Measurements from ENCODE around the gene DHTKD1.
A peak's percentile ranks its signal among the peaks of the same experiment; 100 is the strongest.
"Not testable (repeated sequence)": the region's sequence is repeated elsewhere in the genome, so short reads cannot be mapped to it uniquely, and the experiment has no call there.

Gene DHTKD1

GRCh38 chr10:12067336-12067735 is 1.4 kb upstream of the DHTKD1 start:
- FAIRE-seq (peak; percentile 95), DNase-seq (ENCODE audit: low spot score) (peak; percentile 97)

- not testable (repeated sequence) for FAIRE-seq; DNase-seq (ENCODE audit: low spot score)
These were observed 2.7 kb downstream of the DHTKD1 start for GRCh38 chr10:12071441-12071840.

- DNase-seq (ENCODE audit: low spot score) (no peak), FAIRE-seq (no peak)
These were observed 4.8 kb downstream of the DHTKD1 start for GRCh38 chr10:12073526-12073925.

- DNase-seq (ENCODE audit: low spot score) (no peak), FAIRE-seq (no peak)
These were observed 8.9 kb downstream of the DHTKD1 start for GRCh38 chr10:12077580-12078180.

GRCh38 chr10:12081470-12081869 is 12.7 kb downstream of the DHTKD1 start:
- DNase-seq (ENCODE audit: low spot score) = no peak
- FAIRE-seq = no peak

DNA sequence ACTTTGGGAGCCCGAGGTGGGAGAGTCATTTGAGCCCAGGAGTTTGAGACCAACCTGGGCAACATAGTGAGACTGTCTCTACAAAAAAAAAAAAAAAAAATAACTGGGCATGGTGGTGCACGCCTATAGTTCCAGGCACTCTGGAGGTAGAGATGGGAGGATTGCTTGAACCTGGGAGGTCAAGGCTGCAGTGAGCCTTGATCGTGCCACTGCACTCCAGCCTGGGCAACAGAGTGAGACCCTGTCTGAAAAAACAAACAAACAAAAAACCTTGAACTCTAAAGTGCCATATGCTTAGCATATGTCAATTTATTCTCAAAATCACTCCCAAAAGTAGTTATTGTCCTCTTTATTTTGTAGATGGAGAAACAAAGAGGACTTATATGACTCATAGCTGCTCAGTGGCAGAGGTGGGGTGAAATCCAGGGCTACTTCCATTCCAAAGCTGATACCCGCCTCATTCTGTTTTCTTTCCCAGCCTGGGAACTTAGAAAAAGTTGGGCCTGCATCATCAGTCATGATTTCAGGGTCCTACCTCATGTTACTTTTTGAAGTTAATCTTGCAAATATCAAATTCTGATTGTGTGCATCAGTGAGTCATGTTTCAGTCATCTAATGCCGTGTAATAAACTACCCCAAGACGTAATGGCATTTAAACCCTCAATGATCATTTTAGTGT is 13.3 kb downstream of the DHTKD1 start:
- FAIRE-seq (no peak), DNase-seq (ENCODE audit: low spot score) (no peak)

- no peak for FAIRE-seq
- DNase-seq (ENCODE audit: low spot score) = no peak
These were observed 20.2 kb downstream of the DHTKD1 start for GRCh38 chr10:12088919-12089318.

DNA sequence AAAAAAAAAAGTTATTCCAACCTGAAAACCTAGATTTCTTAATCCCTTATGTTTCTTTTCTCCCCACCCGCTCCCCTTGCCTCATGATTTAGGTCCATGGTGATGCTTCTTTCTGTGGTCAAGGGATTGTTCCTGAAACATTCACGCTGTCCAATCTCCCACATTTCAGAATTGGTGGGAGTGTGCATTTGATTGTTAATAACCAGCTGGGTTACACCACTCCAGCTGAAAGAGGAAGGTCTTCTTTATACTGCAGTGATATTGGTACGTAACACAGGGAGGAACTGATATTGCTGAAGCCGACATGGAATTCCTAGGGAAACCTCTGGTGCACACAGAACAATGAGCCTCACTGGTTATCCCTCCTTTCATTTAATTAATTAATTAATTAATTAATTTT is 22.7 kb downstream of the DHTKD1 start:
- FAIRE-seq (no peak), DNase-seq (ENCODE audit: low spot score) (no peak)

GRCh38 chr10:12097361-12097760 is 28.6 kb downstream of the DHTKD1 start:
- DNase-seq (ENCODE audit: low spot score); FAIRE-seq: not testable (repeated sequence)

GRCh38 chr10:12097791-12098190 is 29.0 kb downstream of the DHTKD1 start:
- FAIRE-seq (no peak), DNase-seq (ENCODE audit: low spot score) (no peak)

- FAIRE-seq (no peak), DNase-seq (ENCODE audit: low spot score) (no peak)
These were observed 30.2 kb downstream of the DHTKD1 start for GRCh38 chr10:12098966-12099365.

GRCh38 chr10:12103802-12104201 is 35.0 kb downstream of the DHTKD1 start:
- DNase-seq (ENCODE audit: low spot score) (no peak), FAIRE-seq (no peak)

- no peak for FAIRE-seq
- no peak for DNase-seq (ENCODE audit: low spot score)
These were observed 39.0 kb downstream of the DHTKD1 start for GRCh38 chr10:12107781-12108180.

DNA sequence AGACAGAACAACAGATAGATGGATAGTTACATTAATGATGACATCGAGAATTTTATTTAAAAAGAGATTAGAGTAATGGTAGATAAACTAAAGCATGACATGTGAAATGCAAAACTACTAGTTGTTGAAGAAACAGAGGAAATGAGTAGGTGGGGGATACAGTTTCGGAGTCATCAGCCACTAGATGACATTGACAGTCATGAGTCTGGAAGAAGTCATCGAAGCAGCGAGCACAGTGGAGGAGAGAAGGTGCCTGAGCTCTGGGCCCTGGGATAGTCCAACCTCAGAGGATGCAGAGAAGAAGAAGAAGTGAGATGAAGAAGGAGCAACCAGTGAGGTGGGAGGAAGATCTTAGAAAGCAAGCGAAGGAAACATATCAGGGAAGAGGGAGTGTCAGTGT is 40.5 kb downstream of the DHTKD1 start:
- DNase-seq (ENCODE audit: low spot score) (no peak), FAIRE-seq (no peak)

DNA sequence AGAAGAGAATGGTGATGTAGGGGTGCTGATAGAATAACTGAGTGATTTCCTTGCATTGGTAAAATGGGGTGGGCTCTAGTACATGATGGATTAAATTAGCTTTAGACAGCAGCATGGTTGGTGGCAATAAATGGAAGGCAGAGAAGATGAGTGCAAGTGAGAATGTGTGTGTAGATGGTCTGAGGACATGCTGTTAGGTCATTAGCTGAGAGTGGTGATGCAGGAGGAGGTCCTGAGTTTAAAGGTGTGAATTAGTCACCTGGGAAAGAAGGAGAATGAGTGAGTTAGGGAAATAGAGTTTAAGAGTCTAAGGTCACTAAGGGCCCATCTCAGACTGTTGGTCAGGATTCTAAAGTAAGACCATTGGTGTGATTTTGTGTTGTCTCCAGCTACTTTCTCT is 42.8 kb downstream of the DHTKD1 start:
- FAIRE-seq = no peak

DNA sequence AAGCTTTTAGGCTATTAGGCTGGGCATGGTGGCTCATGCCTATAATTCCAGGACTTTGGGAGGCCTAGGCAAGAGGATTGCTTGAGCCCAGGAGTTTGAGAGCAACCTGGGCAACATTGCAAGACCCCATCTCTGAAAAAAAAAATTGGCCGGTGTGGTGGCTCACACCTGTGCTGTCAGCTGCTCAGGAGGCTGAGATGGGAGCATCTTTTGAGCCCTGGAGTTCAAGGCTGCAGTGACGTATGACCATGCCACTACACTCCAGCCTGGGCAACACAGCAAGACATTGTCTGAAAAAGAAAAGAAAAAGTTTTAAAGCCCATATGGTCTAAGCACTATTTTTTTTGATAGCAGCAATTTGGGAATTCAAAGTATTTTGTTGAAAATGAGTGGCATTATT is 44.9 kb downstream of the DHTKD1 start:
- no peak for DNase-seq (ENCODE audit: low spot score)
- FAIRE-seq = no peak

More for the DNA sequence above, 42.8 kb downstream of the DHTKD1 start:
- DNase-seq (ENCODE audit: low spot score) = no peak

- DNase-seq (ENCODE audit: low spot score) = no peak
- no peak for FAIRE-seq
These were observed 52.9 kb downstream of the DHTKD1 start for GRCh38 chr10:12121673-12122072.

DNA sequence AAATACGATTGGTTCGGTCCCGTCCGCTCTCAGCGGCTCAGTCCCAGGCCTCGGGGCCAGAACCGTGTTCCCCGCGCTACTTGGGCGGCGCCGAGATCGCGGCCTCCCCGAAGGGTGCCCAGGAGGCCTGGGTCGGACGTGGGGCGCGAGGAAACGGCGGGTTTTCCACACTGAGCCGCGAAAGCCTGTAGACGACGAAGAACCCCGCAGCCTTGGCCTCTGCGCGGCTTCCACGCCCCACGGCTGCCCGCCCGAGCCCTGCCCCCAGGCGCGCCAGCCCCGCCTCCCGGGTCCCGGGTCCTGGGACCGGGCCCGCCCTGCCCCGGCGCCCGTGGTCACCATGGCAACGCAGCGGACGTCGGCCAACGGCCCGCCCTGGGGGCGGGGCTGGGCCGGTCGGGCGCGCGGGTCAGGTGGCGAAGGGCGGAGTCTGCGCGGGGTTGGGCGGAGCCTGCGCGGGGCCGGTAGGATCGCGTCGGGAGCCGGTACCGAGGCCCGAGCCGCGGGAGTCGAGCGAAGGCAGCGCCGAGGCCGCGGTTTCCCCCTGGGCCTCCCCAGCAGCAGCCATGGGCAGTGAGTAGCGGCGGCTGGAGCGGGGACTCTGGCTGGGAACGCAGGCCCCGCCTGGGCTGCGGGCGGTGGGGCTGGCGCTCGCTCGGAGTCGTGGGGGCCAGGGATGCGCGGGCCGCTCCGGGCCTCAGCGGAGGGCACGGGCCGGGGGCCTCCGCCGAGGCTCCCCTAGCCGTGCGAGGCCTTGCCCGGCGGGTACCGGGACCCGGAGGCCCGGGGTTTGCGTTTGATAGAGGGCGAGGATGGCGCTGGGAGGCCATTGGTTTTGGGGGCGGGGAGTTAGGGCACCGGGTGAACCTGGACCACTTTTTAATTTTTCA is 60.7 kb downstream of the DHTKD1 start, which contains the start of gene SEC61A2:
SEC61A2 (plus strand) TSS at position 456 of the 890 bp plus-strand sequence; CDS start at position 567, 111 bp downstream.
- no peak for FAIRE-seq
- peak; percentile 80 for DNase-seq (ENCODE audit: low spot score)

DNA sequence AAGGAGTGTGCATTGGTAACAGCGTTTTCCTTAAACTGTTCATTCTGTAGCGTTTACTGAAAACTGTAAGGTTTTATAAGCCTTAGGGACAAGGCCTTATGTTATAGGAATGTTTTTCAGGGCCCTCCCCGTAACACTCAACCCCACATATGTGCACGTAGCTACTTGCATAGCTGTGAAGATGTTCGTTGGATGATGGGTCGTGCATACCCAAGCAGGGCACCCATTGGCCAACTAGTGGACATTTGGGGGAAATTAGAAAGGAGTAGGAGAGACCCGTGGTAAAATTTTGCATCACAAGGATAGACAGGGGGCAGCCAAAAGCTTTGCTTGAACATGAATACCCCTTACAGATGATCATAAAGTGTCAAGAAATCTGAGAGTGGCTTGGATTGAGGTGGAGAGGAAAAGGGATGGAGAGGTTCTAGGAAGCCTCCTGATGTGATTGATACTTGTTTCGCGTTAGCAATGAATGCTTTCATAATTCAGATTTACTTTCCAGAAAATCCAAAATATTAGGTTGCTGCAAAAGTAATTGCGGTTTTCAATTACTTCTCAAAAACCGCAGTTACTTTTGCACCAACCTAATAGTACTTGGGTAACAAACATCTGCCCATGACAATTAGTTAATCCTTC is 61.6 kb downstream of the DHTKD1 start:
- DNase-seq (ENCODE audit: low spot score) (peak; percentile 45), FAIRE-seq (peak; percentile 50)

GRCh38 chr10:12135631-12136030 is 66.9 kb downstream of the DHTKD1 start:
- FAIRE-seq (no peak), DNase-seq (ENCODE audit: low spot score) (no peak)

DNA sequence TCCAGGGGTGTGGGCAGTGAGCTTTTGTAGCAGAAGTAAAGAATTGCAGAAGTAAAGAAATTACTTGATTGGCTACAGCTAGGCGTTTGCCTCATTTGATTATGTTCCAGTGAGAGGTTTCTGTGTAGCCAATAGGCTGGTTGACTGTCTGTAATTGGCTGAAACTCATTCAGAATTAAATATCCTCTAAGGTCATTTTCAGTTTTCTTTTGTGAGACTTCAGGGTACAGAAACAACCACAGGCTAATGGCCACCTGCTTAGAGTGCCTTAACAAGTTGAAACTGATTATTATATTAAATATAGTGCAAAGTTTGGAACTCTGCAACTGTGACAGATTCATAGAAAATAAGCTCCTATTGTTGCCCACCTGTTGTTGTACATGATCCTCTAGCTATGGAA is 71.3 kb downstream of the DHTKD1 start:
- no peak for DNase-seq (ENCODE audit: low spot score)
- no peak for FAIRE-seq

GRCh38 chr10:12144538-12144937 is 75.8 kb downstream of the DHTKD1 start:
- DNase-seq (ENCODE audit: low spot score) (no peak), FAIRE-seq (no peak)

All from RCC 7860 (cell line).